Type B pancreatic cell (in vitro differentiated cells): ENCODE data around the gene MS4A5. TPM values are rescaled to one million over a fixed set of nuclear protein-coding genes. Genes with fewer than 3 reads are reported as not detected.

Experiments used
- DNase-seq: peaks from one replicate; pipeline ENCODE4 v3.0.0; 2021; ENCODE audit warnings: mixed read lengths; ENCODE audit not compliant: unreplicated experiment; ENCODE audit errors: extremely low spot score
- H3K27ac Mint-ChIP-seq: 2 replicates; pipeline ENCODE4 v1.8.0; 2021; ENCODE audit warnings: mild to moderate bottlenecking, mixed read lengths
- H3K27me3 Mint-ChIP-seq: 2 replicates; pipeline ENCODE4 v1.8.0; 2021; ENCODE audit warnings: mixed read lengths
- H3K36me3 Mint-ChIP-seq: 2 replicates; pipeline ENCODE4 v1.8.0; 2021; ENCODE audit warnings: mixed read lengths
- H3K4me1 Mint-ChIP-seq: one replicate; pipeline ENCODE4 v1.8.0; 2021; ENCODE audit warnings: mixed read lengths; ENCODE audit not compliant: unreplicated experiment
- H3K4me3 Mint-ChIP-seq: 2 replicates; pipeline ENCODE4 v1.8.0; 2021; ENCODE audit warnings: mild to moderate bottlenecking, mixed read lengths
- H3K9me3 Mint-ChIP-seq: 2 replicates; pipeline ENCODE4 v1.8.0; 2021; ENCODE audit warnings: mixed read lengths
- total RNA-seq: library from RNA; stranded (reverse); gene quantifications from 2 replicates; pipeline ENCODE4 v1.2.1, GENCODE V29; 2021; ENCODE audit warnings: low replicate concordance
- TF ChIP-seq, protein P1 (sequence below): fragments of 200-600 bp; sonication (generic); conservative IDR thresholded peaks from 2 replicates; pipeline ENCODE4 v1.5.0; 2021; ENCODE audit warnings: antibody characterized with exemption, mild to moderate bottlenecking

The MS4A5 gene
- total RNA-seq, 1 donor from 2014 or later = not detected

DNA sequence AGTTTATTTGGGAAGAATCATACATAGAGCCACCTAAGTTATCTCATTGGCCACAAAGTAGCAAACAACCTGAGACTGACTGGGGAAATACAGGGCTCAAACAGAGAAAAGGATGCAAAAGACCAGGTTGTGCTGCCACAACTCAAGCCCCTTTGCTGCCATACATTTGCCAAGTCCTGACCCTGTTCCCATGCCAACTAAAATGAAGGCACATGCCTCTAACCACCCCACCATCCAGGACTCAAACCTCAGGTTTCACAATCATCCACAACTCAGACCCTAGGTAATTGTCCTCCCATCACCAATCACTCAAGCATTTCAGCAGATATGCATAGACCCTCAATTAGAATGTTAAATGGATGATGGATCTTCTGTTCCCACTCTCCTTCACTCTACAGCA lies 24.8 kb downstream of the MS4A5 start:
- H3K27ac Mint-ChIP-seq = no peak overlapping the region
- TF ChIP-seq, protein P1, sequence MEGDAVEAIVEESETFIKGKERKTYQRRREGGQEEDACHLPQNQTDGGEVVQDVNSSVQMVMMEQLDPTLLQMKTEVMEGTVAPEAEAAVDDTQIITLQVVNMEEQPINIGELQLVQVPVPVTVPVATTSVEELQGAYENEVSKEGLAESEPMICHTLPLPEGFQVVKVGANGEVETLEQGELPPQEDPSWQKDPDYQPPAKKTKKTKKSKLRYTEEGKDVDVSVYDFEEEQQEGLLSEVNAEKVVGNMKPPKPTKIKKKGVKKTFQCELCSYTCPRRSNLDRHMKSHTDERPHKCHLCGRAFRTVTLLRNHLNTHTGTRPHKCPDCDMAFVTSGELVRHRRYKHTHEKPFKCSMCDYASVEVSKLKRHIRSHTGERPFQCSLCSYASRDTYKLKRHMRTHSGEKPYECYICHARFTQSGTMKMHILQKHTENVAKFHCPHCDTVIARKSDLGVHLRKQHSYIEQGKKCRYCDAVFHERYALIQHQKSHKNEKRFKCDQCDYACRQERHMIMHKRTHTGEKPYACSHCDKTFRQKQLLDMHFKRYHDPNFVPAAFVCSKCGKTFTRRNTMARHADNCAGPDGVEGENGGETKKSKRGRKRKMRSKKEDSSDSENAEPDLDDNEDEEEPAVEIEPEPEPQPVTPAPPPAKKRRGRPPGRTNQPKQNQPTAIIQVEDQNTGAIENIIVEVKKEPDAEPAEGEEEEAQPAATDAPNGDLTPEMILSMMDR = no peak
- no peaks in the 10 kb centered on the region for H3K4me1 Mint-ChIP-seq
- no peaks in the 10 kb centered on the region for H3K9me3 Mint-ChIP-seq
- H3K36me3 Mint-ChIP-seq = no peaks in the 10 kb centered on the region
- no peak overlapping the region for H3K4me3 Mint-ChIP-seq
- no peak for DNase-seq
- peaks cover 5% of the 10 kb centered on the region for H3K27me3 Mint-ChIP-seq

DNA sequence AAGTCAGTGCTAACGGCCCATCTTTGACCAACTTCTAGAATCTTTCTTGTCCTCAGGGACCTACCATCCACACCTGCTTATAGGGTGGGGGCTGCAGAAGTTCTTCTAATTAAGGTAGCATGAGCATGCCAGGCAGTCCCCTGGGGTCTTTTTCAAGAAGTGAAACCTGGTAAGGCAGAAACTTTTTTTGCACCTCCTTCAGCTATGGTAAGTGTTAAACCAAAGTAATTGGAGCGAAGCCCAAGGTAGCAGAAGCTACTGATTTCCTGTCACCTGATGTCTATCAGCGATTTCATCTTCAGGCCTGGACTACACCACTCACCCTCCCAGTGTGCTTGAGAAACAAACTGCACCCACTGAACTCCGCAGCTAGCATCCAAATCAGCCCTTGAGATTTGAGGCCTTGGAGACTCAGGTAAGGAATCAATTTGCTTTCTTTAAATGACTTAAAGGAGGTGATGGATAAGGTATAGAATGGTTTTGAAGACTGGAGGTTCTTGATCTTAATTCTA lies 26.2 kb downstream of the MS4A5 start, which contains the start of gene MS4A1:
MS4A1 (plus strand) TSS at position 317 of the 512 bp plus-strand sequence. CDS start 6,528 bp downstream, outside the sequence.
- TF ChIP-seq, protein P1 = no peak
- no peaks in the 10 kb centered on the region for H3K4me1 Mint-ChIP-seq

DNA sequence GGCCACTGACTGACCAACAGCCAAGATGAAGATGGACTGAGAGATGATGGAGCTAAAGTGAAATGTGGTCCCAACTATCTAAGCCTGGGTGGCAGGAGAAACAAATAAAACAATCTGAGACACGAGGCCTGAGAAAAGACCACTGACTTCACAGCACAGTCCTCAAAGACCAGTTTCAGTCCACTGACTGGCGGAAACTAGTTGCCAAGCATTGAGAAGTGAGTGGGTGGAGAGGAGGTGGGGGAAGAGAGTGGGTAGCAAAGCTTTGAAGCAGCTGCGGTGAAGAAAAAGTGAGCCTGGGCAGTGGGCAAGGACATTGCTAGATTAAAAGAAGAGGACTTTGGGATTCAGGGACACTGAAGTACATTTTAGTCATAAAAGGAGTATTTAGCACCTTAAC lies 28.2 kb downstream of the MS4A5 start:
- DNase-seq = no peak
- Mint-ChIP-seq H3K27me3 (peaks cover 5% of the 10 kb centered on the region), H3K9me3 (no peaks in the 10 kb centered on the region), H3K27ac (no peak overlapping the region), H3K36me3 (no peaks in the 10 kb centered on the region), H3K4me1 (no peaks in the 10 kb centered on the region), H3K4me3 (no peak overlapping the region)
- TF ChIP-seq, protein P1 = no peak

More for the DNA sequence above, 26.2 kb downstream of the MS4A5 start, which contains the start of gene MS4A1:
- no peak within 1 kb of the TSS for H3K27ac Mint-ChIP-seq
- peaks cover 5% of the 10 kb centered on the region for H3K27me3 Mint-ChIP-seq
- no peak within 1 kb of the TSS for H3K4me3 Mint-ChIP-seq
- DNase-seq = no peak
- H3K36me3 Mint-ChIP-seq = no peaks in the 10 kb centered on the region
- H3K9me3 Mint-ChIP-seq = no peaks in the 10 kb centered on the region

DNA sequence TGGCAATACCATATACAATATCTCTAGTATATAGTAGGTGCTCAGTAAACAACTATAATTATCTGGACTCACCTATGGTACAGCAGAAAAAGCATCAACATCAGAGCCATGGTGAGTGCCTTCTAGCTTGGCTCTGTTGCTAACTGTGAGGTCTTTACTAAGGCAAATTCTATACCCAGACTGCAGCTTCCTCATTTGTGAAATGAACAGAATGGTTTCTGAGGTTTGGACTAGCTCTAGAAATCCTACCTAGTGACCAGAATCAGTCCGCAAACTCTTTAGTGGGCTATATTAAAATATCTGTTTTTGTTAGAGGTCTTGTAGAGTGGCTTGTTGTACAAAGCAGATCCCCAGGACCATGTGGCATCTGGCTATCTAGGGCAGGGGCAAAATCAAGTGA lies 30.0 kb downstream of the MS4A5 start:
- peaks cover 5% of the 10 kb centered on the region for H3K27me3 Mint-ChIP-seq
- H3K9me3 Mint-ChIP-seq = no peaks in the 10 kb centered on the region
- no peaks in the 10 kb centered on the region for H3K36me3 Mint-ChIP-seq
- DNase-seq = no peak
- TF ChIP-seq, protein P1 = no peak
- H3K4me3 Mint-ChIP-seq = no peak overlapping the region
- no peaks in the 10 kb centered on the region for H3K4me1 Mint-ChIP-seq
- H3K27ac Mint-ChIP-seq = no peak overlapping the region

DNA sequence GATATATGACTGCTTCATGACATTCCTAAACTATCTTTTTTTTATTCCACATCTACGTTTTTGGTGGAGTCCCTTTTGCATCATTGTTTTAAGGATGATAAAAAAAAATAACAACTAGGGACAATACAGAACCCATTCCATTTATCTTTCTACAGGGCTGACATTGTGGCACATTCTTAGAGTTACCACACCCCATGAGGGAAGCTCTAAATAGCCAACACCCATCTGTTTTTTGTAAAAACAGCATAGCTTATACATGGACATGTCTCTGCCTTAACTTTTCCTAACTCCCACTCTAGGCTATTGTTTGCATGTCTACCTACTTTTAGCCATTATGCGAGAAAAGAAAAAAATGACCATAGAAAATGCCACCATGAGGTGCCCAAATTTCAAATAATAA lies 39.5 kb downstream of the MS4A5 start:
- H3K4me1 Mint-ChIP-seq = no peaks in the 10 kb centered on the region
- H3K36me3 Mint-ChIP-seq = no peaks in the 10 kb centered on the region
- TF ChIP-seq, protein P1 = no peak
- H3K9me3 Mint-ChIP-seq = no peaks in the 10 kb centered on the region
- DNase-seq = no peak
- no peak overlapping the region for H3K27ac Mint-ChIP-seq
- H3K27me3 Mint-ChIP-seq = peaks cover 2% of the 10 kb centered on the region
- H3K4me3 Mint-ChIP-seq = no peak overlapping the region

DNA sequence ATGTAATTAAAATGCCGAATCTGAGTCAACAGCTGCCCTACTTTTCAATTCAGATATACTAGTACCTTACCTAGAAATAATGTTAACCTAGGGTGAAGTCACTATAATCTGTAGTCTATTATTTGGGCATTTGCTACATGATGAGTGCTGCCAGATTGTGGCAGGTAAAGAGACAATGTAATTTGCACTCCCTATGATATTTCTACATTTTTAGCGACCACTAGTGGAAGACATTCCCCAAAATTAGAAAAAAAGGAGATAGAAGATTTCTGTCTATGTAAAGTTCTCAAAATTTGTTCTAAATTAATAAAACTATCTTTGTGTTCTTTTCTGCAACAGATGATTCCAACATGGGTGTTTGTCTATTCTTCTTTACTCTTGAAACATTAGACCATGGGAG lies 40.4 kb downstream of the MS4A5 start:
- H3K4me1 Mint-ChIP-seq = no peaks in the 10 kb centered on the region
- TF ChIP-seq, protein P1 = no peak
- peaks cover 2% of the 10 kb centered on the region for H3K27me3 Mint-ChIP-seq
- DNase-seq = no peak
- no peak overlapping the region for H3K27ac Mint-ChIP-seq
- no peak overlapping the region for H3K4me3 Mint-ChIP-seq
- no peaks in the 10 kb centered on the region for H3K9me3 Mint-ChIP-seq
- no peaks in the 10 kb centered on the region for H3K36me3 Mint-ChIP-seq
